ENCODE measurements around the gene TTC27. TPM values are rescaled to one million over a fixed set of nuclear protein-coding genes. Genes with fewer than 3 reads are reported as not detected.
"Not testable (repeated sequence)": the region's sequence is repeated elsewhere in the genome, so short reads cannot be mapped to it uniquely, and the experiment has no call there.

Gene TTC27
- total RNA-seq, 1 donor from 2014 or later: 8.4 TPM

- no peak for ATAC-seq (ENCODE audit: poor library complexity)
- intact Hi-C loops (cut with DNase I): no loop called here
- no peak for DNase-seq
These were observed 232.5 kb downstream of the TTC27 start for GRCh38 chr2:32860385-32860784.

DNA sequence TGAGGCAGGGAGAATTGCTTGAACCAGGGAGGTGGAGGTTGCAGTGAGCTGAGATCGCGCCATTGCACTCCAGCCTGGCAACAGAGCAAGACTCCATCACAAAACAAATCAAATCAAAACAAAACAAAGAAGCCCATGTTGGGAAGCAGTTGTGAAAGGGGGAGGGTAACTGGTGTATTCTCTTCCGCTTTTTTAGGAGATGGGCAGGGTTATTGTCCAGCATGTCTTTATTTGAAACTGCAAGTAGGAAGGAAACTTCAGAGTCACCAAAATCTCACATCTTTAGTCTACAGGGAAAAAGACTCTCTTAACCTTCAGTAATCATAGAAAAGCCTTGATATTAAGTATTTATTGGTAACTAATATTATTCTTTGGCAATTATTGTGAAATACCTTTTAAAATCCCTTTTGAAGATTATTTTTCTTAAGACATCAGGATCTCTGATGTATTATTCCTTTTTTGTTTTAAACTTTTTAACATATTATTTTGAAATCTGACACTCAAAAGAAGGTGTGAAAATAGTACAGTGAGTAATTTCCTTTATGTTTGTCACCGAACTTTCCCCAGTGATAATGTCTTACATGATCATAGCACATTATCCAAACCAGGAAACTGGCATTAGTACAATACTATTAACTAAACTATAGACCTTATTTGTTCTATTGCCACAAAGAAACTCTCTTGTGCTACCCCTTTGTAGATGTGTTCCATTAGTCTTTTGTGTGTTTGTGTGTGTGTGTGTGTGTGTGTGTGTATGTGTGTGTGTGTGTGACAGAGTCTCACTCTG, 234.6 kb downstream of the TTC27 start:
- intact Hi-C loops (cut with DNase I): no loop called here
- DNase-seq: no peak
- ATAC-seq (ENCODE audit: poor library complexity): no peak

GRCh38 chr2:32863326-32863725, 235.5 kb downstream of the TTC27 start:
- ATAC-seq (ENCODE audit: poor library complexity) (no peak), DNase-seq (no peak)
- intact Hi-C loops (cut with DNase I): no loop called here

DNA sequence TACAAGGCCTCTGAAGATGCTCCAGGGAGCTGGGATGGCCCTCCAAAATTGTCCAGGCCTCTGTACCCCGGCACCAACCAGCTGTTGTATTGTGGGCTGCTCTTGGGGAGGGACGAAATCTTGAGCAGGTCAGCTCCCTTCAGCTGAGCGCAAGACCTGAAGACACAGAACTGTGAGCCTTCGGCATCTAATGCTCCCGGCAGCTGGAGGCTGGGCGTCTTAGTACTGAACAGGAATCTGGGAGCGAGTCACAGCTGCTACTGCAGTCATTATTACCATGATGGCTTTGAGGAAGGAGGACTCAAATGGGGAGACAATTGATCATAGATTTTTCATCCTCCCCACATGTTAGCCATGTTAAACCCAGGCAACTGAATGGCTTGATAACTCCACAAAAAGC, 236.0 kb downstream of the TTC27 start:
- DNase-seq (no peak), ATAC-seq (ENCODE audit: poor library complexity) (no peak)
- intact Hi-C loops (cut with DNase I): no loop called here

DNA sequence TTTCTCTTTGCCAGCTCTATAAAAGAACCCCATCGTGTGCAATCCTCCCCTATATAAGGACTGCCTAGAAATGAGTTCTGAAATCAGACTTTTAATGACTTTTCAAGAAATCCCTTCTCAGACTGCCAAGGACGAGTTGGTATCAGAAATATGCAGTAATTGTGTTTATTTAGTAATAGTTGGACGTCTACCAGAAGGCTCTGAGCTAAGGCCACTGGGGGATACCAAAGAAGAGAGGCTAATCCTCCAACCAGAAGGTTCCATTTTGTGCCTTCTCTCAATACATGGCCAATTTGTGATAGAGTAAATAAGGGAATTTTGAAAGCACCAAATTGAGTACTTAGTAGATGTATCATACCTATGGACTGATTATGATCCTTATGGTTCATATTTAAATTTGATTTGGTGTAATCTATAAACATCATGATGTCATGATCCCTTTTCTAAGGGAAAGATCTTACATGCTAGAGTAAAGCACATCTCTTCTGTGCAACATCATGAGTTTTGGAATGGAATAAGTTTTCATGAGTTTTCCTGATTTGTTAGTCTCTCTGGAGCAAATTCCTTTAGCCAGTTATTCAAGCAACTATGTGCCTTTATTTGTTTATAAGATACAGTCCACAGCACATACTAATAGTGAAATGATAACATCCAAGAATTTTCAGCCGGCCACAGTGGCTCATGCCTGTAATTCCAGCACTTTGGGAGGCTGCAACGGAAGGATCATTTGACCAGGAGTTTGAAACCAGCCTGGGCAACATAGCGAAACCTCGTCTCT, 236.7 kb downstream of the TTC27 start:
- ATAC-seq (ENCODE audit: poor library complexity) (peak; percentile 53), DNase-seq (no peak)
- intact Hi-C loops (cut with DNase I): no loop called here

- ATAC-seq (ENCODE audit: poor library complexity) (no peak), DNase-seq (no peak)
- intact Hi-C loops (cut with DNase I): no loop called here
These were observed 237.7 kb downstream of the TTC27 start for GRCh38 chr2:32865399-32866068.

GRCh38 chr2:32866462-32866861, 238.6 kb downstream of the TTC27 start:
- ATAC-seq (ENCODE audit: poor library complexity); intact Hi-C loops (cut with DNase I); DNase-seq: not testable (repeated sequence)

Small RNA genes within 50 kb of the gene (microRNA-seq; reads per million reads assigned to microRNA genes)
- not detected for gene MIR4765
